HG03103 (cell line): Measurements from ENCODE around the gene PRTG.
"Not testable (repeated sequence)": the region's sequence is repeated elsewhere in the genome, so short reads cannot be mapped to it uniquely, and the experiment has no call there.

Experiments used
- ATAC-seq: cut with Tn5 transposase; IDR thresholded peaks from one replicate; pipeline ENCODE4 v1.9.1; 2021; ENCODE audit warnings: low read depth; ENCODE audit not compliant: unreplicated experiment

The PRTG gene

DNA sequence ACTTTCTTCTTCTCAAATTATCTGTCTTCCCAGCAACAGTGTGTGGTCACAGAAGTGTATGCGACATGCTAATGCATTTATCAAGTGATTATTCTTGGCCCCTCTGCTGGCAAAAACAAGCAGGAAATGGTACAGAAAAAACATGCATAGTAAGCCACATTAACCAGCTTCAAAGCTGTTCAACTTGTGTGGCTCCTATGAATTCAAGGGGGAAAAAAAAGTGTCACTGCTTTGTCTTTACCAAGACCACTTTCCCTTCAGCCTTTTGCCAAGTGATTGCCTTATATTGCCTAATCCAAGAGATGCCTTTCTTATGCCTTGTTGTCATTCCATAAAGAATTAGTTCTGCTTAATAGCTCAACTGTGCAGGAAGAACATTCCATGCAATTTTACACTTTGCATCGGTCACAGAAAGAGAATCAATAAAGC, 39.1 kb downstream of the PRTG start:
- no peak for ATAC-seq

DNA sequence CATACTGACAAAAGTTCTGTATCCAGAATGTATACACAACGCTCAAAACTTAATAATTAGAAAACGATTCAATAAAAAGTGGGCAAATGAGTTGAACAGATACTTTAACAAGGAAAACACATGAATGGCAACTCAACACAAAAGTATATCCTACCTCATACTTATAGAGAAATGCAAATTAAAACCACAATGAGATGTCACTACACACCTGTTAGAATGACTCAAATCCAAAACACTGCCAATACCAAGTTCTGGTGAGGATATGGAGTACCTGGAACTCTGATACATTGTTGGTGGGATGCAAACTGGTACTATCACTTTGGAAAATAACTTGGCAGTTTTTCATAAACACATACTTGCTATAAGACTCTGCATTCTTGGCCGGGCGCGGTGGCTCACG, 42.1 kb downstream of the PRTG start:
- ATAC-seq = no peak

DNA sequence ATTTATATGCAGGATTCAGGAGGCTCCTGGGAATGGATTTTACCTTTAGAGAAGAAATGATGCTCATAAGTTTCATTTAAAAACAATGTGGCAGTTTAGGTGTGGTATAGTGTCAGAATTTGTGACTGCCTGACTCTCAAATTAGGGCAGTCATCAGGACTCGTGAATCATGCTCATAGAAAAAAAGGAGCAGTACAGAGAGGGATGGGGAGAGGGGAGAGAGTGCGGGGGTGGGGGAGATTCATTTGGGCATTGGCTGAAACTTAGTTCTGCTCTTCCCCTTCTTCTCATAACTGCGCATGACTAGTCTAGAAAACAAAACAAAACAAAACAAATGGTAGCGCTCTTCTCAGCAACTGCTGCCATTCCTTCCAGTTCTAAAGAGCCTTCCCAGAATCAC, 44.3 kb downstream of the PRTG start:
- ATAC-seq = no peak

DNA sequence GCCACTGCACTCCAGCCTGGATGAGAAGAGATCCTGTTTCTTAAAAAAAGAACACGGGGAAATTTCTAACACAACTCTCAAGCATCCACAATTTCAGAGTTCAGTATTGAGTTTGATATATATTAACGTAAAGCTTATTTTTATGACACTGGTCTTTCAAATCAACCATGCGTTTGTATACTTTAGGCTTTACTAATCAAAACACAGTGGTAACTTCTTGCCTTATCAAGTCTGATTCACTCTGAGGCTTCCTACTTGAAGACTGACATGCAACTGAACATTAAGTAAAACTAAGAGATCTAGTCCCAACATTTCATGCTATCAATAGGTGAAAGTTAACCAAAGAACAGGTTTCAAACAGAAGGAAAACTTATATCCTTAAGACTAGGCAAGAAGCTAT, 46.7 kb downstream of the PRTG start:
- ATAC-seq = no peak

DNA sequence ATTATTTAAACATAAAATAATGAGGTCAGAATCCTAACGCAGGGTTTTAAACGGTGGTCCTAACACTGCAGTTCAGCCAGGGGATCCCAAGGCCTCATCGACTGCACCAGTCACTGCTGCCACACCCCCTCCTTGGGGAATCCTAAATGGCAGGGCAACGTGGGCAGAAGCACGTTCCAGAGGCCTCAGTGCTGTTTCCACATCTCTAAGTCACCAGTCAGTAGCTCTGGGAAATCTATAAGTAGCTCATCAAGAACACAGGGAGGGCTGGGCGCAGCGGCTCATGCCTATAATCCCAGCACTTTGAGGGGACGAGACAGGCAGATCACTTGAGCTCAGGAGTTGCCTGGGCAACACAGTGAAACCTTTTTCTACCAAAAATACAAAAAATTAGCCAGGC, 47.5 kb downstream of the PRTG start:
- ATAC-seq = no peak

DNA sequence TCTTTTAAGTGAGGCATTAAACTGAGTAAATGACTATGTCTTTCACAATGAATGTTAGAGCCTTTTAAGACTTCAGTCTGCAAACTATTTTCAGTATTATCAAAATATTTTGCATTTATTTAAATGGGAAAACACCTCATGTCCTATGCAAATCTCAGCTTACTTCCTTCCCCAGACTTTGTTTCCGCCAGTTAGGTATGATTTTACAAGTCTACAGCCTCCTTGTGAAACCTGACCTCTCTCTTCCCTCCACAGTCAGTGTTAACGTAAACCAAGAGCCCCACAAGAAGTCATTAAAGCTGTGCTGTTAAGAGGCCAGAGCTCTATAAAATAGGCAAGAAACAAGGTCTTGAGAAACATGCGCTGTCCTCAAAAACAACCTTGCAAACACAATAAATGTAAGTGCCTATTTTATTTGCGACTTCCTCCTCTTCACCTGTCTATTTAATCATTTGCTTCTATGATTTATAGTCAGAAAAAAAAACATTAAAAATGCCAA, 48.3 kb downstream of the PRTG start:
- peak; percentile 91 for ATAC-seq

DNA sequence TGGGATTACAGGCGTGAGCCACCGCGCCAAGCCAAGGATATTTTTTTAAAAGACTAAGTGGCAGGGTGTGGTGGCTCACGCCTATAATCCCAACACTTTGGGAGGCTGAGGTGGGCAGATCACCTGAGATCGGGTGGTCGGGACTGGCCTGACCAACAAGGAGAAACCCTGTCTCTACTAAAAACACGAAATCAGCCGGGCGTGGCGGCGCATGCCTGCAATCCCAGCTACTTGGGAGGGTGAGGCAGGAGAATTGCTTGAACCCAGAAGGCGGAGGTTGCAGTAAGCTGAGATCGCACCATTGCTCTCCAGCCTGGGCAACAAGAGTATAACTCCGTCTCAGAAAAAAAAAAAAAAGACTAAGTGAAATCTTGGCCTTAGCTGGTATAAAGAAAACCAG, 49.8 kb downstream of the PRTG start:
- ATAC-seq = not testable (repeated sequence)

DNA sequence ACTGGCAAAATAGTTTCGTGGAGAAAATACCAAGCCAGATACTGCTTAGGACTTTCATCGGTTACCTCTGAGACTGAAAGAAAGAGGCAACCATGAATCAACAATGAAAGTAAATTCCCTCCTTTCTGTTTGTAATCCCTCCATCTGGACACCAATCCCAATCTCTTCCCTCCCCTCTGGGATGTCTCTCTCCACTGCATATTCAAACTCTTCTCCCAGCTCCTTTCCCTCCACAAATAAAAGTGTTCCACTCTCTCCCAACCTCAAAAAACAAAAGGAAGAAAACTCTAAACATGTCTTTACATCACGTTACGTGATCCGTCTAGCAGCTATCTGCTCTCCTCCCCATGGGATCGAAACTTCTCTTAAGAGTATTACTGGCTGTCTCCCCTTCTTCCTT, 55.2 kb downstream of the PRTG start:
- no peak for ATAC-seq

DNA sequence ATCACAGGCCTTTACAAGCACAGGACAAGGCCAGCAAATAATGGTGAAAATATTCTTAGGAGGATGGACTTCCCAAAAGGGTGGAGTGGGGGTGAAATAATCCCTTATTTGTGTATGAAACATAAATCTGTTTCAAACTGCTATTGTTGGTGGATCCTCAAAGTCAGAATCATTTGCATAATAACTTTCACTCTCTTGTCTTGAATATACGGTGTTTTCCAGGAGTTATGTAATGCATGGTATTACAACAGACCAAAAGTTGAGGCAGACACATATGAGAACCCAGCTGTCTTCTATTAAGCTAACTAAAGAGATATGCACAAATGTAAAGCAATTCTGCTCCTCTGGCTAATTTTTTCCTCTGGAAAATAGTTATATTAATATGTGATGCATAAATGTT, 57.7 kb downstream of the PRTG start:
- ATAC-seq = peak; percentile 96

DNA sequence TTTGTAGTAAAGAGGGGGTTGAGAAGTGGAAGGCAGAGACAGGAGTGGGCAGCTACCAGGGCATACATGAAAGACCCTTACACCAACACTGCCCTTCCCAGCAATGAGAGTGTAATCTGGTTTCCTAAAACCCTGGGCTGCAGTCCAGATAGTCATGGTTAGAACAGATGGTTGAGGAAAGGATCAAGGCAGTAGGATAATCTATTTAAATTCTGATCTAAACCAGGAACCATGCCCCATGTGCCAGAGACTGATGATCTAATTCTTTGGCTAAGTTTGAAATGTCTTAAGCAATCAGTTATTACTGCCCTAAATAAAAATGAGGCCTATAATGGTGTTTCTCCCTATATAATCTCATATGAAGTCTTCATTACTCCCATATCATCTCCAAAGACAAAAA, 59.6 kb downstream of the PRTG start:
- ATAC-seq = no peak

DNA sequence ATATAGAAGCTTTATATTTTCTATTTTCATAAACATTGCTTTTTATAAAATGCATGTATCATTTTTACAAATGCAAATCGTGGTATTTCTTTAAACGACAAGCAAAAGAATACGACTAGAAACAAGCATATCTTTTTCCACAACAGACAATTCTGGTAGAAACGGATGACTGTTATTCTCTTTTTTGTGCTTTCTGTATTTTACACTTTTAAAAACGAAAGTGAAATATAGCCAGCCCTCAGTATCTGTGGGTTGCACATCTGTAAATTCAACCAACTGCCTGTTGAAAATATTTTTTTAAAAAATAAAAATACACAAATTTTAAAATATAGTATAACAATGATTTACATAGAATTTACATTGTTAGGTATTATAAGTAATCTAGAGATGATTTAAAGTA, 61.3 kb downstream of the PRTG start:
- no peak for ATAC-seq

DNA sequence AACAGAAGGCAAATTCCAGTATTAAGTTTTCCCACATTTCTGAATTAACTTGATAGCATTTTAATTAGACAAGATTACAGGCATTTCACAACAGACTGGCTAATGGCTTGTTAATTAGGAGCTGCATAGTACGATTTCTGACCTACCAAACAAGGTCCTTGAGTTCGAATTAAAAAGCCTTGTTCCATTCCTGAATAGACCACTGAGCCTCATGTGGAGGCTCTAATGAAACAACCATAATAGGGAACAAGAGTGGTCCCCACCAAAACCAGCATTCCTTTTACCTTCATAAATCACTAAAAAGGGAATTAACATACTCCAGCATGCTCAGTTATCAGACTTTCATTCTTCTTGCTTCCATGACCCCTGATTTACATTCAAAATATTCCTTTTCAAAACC, 66.4 kb downstream of the PRTG start:
- no peak for ATAC-seq

DNA sequence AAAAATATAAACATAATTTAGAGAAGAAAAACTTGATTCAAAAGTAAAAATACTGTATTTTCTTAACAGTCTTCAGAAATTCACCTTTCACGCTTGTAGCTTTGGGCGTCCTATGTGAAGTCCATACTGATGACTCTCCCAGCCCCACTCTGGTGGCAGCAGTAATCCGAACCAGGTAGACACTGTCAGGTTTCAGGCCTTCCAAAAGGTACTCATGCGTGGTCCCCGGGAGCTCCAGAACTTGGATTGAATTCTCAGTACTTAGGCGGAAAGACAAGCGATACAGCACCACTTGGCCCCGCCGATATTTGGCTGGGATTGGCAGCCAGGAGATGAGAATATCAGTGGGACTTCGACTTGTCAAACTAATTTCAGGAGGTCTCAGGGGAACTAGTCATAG, 69.7 kb downstream of the PRTG start:
- ATAC-seq = no peak

DNA sequence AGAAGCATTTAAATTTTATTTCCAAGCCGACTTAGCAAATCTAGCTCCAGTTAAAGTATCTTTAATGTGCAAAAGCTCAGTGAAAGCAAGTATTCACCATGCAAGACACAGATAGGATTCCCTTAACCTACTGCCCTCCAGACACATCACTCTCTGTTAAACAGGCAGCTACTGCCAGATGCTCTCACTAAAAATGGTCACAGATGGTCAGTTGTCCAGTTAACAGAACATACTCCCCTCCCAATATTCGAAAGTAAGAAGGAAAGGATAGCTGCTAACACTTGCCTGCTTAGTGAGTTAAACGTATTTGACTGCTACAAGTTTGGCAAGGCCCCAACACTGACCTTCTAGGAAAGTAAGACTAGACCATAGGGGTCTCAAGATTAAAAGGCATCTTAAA, 73.7 kb downstream of the PRTG start:
- ATAC-seq = no peak

DNA sequence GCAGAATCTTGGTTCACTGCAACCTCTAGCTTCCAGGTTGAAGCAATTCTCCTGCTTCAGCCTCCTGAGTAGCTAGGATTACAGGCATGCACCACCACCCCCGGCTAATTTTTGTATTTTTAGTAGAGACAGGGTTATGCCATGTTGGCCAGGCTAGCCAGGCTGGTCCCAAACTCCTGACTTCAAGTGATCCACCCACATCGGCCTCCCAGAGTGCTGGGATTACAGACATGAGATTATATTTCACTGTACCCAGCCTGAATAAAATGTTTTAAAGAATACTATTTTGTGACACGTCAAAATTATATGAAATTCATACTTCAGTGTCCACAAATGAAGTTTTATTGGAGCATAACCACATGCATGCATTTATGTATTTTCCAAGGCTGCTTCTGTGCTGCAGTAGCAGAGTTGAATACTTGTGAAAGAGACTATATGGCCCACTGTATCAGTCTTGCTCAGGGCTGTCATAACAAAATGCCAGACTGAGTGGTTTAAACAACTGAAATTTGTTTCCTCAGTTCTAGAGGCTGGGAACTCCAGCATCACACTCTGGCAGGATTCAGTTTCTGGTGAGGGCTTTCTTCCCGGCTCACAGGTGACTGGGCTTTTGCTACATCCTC, 77.2 kb downstream of the PRTG start:
- ATAC-seq = no peak

DNA sequence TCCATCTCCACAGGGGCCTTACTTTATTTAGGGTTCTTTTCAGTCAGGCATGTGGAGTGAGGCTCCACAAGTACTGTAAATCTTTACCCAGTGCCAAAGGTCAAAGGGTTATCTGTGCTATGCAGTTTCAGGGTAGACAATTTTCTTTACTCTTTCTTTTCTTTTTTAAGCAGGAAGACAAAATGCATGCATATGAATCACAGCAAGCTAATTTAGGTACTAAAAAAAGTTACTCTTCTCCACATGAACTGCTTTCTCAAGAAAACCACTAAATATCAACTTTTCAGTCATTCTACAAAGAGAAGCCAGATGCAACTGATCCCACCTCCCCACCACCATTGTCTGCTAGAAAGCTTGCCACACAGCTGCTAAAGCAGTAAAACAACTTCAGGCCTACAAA, 81.5 kb downstream of the PRTG start:
- ATAC-seq = no peak

DNA sequence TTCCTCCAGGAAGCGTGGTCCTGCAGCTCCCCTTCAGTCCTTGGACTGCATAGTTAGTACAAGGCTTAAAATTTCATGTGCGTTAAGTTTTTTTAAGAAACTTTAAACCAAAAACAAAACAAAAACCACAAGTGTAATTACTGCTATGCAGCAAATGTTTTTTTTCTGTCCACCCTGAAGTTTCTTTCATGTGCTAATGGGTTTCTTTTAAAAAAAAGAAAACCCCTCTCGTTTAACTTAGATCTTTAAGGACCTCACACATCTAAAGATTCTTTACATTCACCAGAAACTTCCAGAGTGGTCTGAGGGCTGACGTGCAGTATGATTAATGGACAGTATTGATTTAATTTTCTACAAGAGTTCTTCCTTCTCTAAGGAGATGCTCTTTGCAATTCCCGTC, 82.8 kb downstream of the PRTG start:
- no peak for ATAC-seq

DNA sequence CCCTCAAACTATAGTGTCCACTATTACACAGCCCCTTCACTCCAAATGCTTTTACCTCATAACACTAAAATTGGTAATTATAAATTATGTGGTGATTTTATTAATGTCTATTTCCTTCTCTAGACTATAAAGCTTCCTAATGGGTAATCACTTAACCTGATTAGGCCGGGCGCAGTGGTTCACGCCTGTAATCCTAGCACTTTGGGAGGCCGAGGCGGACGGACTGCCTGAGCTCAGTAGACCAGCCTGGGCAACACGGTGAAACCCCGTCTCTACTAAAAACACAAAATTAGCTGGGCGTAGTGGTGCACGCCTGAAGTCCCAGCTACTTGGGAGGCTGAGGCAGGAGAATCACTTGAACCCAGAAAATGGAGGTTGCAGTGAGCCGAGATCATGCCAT, 83.5 kb downstream of the PRTG start:
- no peak for ATAC-seq

DNA sequence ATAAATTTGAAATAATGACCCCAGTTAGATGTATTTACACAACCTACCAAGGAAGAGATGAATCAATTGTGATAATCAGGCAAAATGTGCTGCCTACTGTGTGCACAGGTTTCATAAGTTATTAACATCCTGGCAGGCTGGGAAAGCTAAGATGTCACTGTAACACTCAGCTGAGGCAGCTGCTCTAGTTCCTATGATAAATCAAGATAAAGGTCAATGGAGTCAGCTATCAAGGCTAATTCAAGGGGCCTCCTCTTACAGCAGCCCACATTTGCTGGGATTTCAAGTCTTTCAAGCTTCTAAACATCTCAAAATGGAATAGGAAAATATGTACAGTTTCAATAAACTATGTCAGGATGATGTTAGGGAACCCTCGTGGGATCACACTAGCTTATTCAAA, 84.1 kb downstream of the PRTG start:
- no peak for ATAC-seq

DNA sequence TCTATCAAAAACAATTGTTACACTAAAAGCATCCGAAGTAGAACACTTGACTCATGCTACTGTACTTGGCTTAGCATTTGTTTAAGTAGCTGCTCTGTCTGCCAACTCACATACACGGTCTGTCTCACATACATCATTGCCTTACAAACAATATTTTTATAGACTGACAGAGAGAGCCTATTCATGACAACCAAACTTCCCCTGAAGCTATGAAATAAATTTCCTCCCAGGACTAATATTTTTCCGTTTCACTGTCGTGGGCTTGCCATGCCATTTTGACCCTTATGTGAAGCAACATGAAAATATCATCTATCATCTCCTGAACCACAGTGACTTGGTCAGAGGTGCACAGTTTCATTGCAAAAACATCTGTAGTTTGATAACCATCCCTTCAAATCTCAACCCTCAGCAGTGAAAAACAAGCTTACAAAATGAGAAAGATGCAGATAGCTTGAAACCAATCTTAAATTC, 88.4 kb downstream of the PRTG start:
- ATAC-seq = no peak

DNA sequence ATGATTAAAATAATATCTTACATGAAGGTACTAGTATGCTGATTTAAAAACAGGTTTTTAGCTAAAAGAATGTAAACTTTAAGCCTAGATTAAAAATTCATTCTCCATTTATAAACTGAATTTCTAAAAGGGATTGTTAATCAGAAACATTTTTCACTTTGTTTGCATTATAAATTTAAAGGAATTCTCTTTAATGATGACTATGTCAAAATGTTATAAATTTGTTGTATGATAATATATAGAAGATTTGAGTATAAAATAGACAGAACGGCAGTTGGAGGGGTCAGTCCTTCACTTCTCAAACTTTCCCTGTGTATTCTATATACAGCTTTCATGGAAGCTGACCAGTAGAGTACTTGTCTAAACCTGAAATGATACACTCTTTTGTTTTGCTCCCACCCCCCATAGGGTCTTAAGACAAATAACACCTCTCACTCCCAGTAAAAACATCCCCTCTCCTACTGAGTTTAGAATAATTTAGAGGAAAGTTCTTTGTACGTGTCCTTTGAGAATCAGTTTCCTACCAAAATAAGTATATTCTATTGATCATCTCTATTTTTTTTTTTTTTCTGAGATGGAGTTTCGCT, 90.0 kb downstream of the PRTG start:
- no peak for ATAC-seq

DNA sequence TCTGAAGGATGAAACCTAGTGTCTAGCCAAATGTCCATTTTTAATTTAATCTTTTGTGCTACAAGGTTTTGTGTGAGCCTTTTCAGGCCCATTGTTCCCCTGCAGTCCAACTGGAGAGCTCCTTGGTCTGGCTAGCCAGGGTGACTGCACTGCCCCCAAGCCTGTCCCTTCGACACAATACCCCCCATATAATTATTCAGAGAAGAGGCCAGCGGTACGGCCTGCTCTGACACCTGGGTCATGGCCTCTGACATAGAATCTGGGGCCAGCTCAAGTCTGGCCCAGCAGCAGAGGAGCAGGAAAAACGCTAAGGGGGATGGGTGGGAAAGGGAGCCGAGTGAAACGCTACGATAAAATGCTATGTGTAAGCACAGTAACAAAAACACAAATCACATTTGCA, 90.6 kb downstream of the PRTG start:
- ATAC-seq = no peak

DNA sequence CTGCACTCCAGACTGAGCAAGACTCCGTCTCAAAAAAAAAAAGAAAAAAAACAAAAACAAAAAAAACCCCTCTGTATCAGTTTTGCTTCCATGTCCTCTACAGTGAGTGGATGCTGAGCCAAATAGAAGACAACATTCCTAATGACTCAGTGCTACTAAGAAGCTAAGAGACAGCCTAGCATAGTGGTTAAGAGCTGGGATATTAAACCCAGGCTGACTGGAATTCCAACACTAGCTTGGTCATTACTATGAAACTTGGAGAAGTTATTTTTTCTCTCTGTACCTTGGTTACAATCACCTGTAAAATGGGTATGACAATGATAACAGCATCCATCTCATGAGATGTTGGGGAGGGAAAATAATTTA, 93.9 kb downstream of the PRTG start:
- ATAC-seq = no peak
